WTC11 (cell line): ENCODE measurements around the gene GFOD2. TPM values are rescaled to one million over a fixed set of nuclear protein-coding genes. Genes with fewer than 3 reads are reported as not detected.

Source experiments
- AFF4 ChIP-seq: sonication (generic); formaldehyde crosslinking; IDR thresholded peaks from 2 replicates; pipeline ENCODE4 v1.8.1; 2023; ENCODE audit warnings: mild to moderate bottlenecking, missing genetic modification reagents, borderline replicate concordance
- CREM ChIP-seq: sonication (generic); formaldehyde crosslinking; IDR thresholded peaks from 2 replicates; pipeline ENCODE4 v1.8.1; 2022; ENCODE audit warnings: mild to moderate bottlenecking, missing genetic modification reagents, moderate library complexity
- ELF4 ChIP-seq: sonication (generic); formaldehyde crosslinking; IDR thresholded peaks from 2 replicates; pipeline ENCODE4 v1.8.1; 2022; ENCODE audit warnings: low read depth, mild to moderate bottlenecking, moderate library complexity, missing genetic modification reagents
- FOXK1 ChIP-seq: sonication (generic); formaldehyde crosslinking; IDR thresholded peaks from 2 replicates; pipeline ENCODE4 v1.8.0; 2022; ENCODE audit warnings: mild to moderate bottlenecking, moderate library complexity, missing genetic modification reagents
- KAT7 ChIP-seq: sonication (generic); formaldehyde crosslinking; IDR thresholded peaks from 2 replicates; pipeline ENCODE4 v1.8.1; 2023; ENCODE audit warnings: missing genetic modification reagents, mild to moderate bottlenecking, borderline replicate concordance
- RELA ChIP-seq: sonication (generic); formaldehyde crosslinking; IDR thresholded peaks from 2 replicates; pipeline ENCODE4 v1.8.1; 2022; ENCODE audit warnings: missing genetic modification reagents, mild to moderate bottlenecking, borderline replicate concordance
- RORB ChIP-seq: fragments of 250-450 bp; sonication (Bioruptor Pico); IDR thresholded peaks from 2 replicates; pipeline ENCODE4 v1.9.0; 2021; ENCODE audit warnings: mild to moderate bottlenecking
- SOX15 ChIP-seq: fragments of 250-450 bp; sonication (Bioruptor Pico); IDR thresholded peaks from 2 replicates; pipeline ENCODE4 v1.9.0; 2021; ENCODE audit warnings: mild to moderate bottlenecking
- TP53 ChIP-seq: sonication (generic); formaldehyde crosslinking; IDR thresholded peaks from 2 replicates; pipeline ENCODE4 v1.8.1; 2023; ENCODE audit warnings: mild to moderate bottlenecking, missing genetic modification reagents
- ZBTB43 ChIP-seq: sonication (generic); formaldehyde crosslinking; IDR thresholded peaks from 2 replicates; pipeline ENCODE4 v1.8.1; 2023; ENCODE audit warnings: mild to moderate bottlenecking, missing genetic modification reagents
- ZNF138 ChIP-seq: sonication (generic); formaldehyde crosslinking; conservative IDR thresholded peaks from 2 replicates; pipeline ENCODE4 v1.8.1; 2022; ENCODE audit warnings: mild to moderate bottlenecking, moderate library complexity, missing genetic modification reagents
- ZNF416 ChIP-seq: fragments of 250-450 bp; sonication (Bioruptor Pico); IDR thresholded peaks from 2 replicates; pipeline ENCODE4 v1.9.0; 2021; ENCODE audit warnings: mild to moderate bottlenecking, inconsistent platforms
- ZNF532 ChIP-seq: fragments of 250-450 bp; sonication (Bioruptor Pico); IDR thresholded peaks from 2 replicates; pipeline ENCODE4 v1.9.0; 2021; ENCODE audit warnings: mild to moderate bottlenecking, borderline replicate concordance
- total RNA-seq: library from RNA; stranded (reverse); gene quantifications from 3 replicates; pipeline ENCODE4 v1.2.3, GENCODE V29; 2021
- TF ChIP-seq, protein P1 (sequence below): fragments of 250-450 bp; sonication (Bioruptor Pico); IDR thresholded peaks from 2 replicates; pipeline ENCODE4 v1.9.0; 2021; ENCODE audit warnings: mild to moderate bottlenecking
- TF ChIP-seq, protein P2 (sequence below): fragments of 250-450 bp; sonication (Bioruptor Pico); IDR thresholded peaks from 2 replicates; pipeline ENCODE4 v1.9.0; 2021; ENCODE audit warnings: moderate library complexity, mild to moderate bottlenecking, inconsistent platforms, borderline replicate concordance

The GFOD2 gene
- total RNA-seq, 1 experiment from 2014 or later = 29.5 TPM

DNA sequence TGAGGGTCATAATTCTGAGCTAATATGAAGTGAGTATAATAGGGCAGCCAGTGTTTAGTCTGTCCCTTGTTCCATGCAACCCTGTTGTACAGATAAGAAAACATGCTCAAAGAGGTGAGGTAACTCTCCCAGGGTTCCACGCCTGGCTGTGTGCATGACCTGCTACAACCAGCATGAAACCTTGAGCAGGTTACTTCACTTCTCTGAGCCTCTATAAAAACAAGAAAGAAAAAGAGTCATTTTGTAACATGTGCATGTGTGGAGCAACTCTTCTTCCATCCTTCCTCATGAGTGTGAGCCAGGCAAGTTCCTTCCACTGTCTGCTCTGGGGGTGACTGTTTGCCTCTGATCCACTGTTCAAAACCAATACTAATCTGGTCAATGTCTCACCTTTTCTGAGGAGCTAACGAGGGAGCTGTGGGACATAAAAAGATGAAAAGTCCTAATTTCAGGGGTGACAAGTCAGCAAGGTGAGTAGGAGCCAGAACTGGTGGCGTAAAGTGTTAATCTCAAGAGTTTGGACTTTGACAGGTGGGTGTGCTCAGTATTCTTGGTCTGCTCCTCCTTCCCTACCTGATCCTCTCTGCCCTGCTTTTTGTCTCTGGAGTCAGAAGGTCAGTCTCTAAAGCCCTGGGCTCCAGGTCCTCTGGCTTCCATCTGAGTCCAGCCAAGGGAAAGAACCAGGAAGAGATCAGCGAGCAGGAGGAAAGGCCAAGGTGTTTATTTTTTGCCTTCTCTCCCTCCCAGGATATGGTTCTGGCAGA lies 21.5 kb downstream of the GFOD2 start (continued):
- TF ChIP-seq AFF4 (CRISPR knock-in tag) = no peak
- TF ChIP-seq ZNF532 (CRISPR knock-in tag) = no peak
- no peak for TF ChIP-seq RORB
- TF ChIP-seq, protein P1, sequence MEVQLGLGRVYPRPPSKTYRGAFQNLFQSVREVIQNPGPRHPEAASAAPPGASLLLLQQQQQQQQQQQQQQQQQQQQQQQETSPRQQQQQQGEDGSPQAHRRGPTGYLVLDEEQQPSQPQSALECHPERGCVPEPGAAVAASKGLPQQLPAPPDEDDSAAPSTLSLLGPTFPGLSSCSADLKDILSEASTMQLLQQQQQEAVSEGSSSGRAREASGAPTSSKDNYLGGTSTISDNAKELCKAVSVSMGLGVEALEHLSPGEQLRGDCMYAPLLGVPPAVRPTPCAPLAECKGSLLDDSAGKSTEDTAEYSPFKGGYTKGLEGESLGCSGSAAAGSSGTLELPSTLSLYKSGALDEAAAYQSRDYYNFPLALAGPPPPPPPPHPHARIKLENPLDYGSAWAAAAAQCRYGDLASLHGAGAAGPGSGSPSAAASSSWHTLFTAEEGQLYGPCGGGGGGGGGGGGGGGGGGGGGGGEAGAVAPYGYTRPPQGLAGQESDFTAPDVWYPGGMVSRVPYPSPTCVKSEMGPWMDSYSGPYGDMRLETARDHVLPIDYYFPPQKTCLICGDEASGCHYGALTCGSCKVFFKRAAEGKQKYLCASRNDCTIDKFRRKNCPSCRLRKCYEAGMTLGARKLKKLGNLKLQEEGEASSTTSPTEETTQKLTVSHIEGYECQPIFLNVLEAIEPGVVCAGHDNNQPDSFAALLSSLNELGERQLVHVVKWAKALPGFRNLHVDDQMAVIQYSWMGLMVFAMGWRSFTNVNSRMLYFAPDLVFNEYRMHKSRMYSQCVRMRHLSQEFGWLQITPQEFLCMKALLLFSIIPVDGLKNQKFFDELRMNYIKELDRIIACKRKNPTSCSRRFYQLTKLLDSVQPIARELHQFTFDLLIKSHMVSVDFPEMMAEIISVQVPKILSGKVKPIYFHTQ (CRISPR knock-in tag) = no peak
- TF ChIP-seq FOXK1 (CRISPR knock-in tag) = no peak
- no peak for TF ChIP-seq ELF4 (CRISPR knock-in tag)
- TF ChIP-seq ZNF416 (CRISPR knock-in tag) = no peak
- TF ChIP-seq TP53 (CRISPR knock-in tag) = no peak
- no peak for TF ChIP-seq CREM (CRISPR knock-in tag)
- TF ChIP-seq ZNF138 (CRISPR knock-in tag) = no peak
- TF ChIP-seq RELA = no peak
- no peak for TF ChIP-seq ZBTB43 (CRISPR knock-in tag)
- TF ChIP-seq, protein P2, sequence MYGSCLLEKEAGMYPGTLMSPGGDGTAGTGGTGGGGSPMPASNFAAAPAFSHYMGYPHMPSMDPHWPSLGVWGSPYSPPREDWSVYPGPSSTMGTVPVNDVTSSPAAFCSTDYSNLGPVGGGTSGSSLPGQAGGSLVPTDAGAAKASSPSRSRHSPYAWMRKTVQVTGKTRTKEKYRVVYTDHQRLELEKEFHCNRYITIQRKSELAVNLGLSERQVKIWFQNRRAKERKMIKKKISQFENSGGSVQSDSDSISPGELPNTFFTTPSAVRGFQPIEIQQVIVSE (CRISPR knock-in tag) = no peak
- no peak for TF ChIP-seq SOX15 (CRISPR knock-in tag)
- no peak for TF ChIP-seq KAT7
